Sigmoid colon (tissue), 4 donors: Measurements from ENCODE around the gene TMEM140.

Source experiments
- POLR2A ChIP-seq, 2 donors: fragments of 450-650 bp; IDR thresholded peaks; one replicate each; pipeline ENCODE4 v1.6.1; 2016; ENCODE audit warnings: antibody characterized with exemption in 2 of 2, mild to moderate bottlenecking in 2 of 2, moderate library complexity in 2 of 2
- POLR2AphosphoS5 ChIP-seq, 4 donors: sonication (generic); formaldehyde crosslinking; IDR thresholded peaks; one replicate each; pipeline ENCODE4 v1.6.1; 2017; ENCODE audit warnings: antibody characterized with exemption in 4 of 4
- TF ChIP-seq, protein P1 (sequence below), 4 experiments: fragments of 450-650 bp in 3 of 4; fragments of 200-600 bp in 1 of 4; IDR thresholded peaks; one replicate each; pipeline ENCODE4 v1.5.1; 2016 to 2019; ENCODE audit warnings: antibody characterized with exemption in 4 of 4, mild to moderate bottlenecking in 3 of 4, moderate library complexity in 2 of 4

DNA sequence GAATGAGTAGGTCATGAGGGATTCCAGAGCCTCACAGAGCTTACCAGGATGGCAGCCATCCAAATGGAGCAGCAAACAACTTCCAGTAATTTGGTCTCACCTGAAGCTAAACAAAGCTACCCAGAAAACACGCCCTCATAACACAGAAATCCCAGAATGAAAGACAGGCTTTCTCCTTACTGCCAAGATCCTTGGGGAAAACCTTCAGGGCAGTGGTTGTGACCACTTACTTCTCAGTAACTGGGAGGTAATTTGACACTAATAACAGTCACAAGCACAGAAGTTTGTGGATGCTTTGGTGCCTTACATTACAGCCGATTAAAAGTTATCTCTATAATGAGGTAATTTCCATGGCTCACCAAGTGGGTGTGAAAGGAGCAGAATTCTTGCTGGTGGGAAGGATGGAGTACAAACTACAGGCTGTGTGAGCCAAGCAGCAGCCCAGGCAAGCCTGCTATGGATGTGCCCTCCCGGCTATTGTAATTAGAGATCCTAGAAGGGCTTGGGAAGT is 53.0 kb downstream of the TMEM140 start:
- TF ChIP-seq, protein P1, sequence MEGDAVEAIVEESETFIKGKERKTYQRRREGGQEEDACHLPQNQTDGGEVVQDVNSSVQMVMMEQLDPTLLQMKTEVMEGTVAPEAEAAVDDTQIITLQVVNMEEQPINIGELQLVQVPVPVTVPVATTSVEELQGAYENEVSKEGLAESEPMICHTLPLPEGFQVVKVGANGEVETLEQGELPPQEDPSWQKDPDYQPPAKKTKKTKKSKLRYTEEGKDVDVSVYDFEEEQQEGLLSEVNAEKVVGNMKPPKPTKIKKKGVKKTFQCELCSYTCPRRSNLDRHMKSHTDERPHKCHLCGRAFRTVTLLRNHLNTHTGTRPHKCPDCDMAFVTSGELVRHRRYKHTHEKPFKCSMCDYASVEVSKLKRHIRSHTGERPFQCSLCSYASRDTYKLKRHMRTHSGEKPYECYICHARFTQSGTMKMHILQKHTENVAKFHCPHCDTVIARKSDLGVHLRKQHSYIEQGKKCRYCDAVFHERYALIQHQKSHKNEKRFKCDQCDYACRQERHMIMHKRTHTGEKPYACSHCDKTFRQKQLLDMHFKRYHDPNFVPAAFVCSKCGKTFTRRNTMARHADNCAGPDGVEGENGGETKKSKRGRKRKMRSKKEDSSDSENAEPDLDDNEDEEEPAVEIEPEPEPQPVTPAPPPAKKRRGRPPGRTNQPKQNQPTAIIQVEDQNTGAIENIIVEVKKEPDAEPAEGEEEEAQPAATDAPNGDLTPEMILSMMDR (IDR thresholded peaks at IDR 0.05), result no peak
- TF ChIP-seq POLR2A (IDR thresholded peaks at IDR 0.05) (no peak), POLR2AphosphoS5 (IDR thresholded peaks at IDR 0.05) (no peak)
